SK-N-SH treated with all-trans-retinoic acid at 6 μM for 48 hours (cell line): ENCODE data around the gene ZRSR2.

ENCODE experiments used
- ATAC-seq: fragments of 200-7000 bp; cut with Tn5 transposase; 3 replicates; pipeline ENCODE4 v1.9.1; 2020; ENCODE audit warnings: mild to moderate bottlenecking, moderate library complexity
- ARNTL ChIP-seq: fragments of 450-650 bp; formaldehyde crosslinking; IDR thresholded peaks from 2 replicates; pipeline ENCODE4 v1.5.0; 2020; ENCODE audit warnings: low read depth, mild to moderate bottlenecking, moderate library complexity, borderline replicate concordance
- BACH2 ChIP-seq: fragments of 250-450 bp; sonication (Bioruptor Pico); IDR thresholded peaks from 2 replicates; pipeline ENCODE4 v1.9.0; 2021; ENCODE audit warnings: mild to moderate bottlenecking, borderline replicate concordance
- CSDC2 ChIP-seq: fragments of 250-450 bp; sonication (Bioruptor Pico); IDR thresholded peaks from 2 replicates; pipeline ENCODE4 v1.5.0; 2020; ENCODE audit warnings: mild to moderate bottlenecking, moderate library complexity
- CSRNP3 ChIP-seq: fragments of 250-450 bp; sonication (Bioruptor Pico); IDR thresholded peaks from 2 replicates; pipeline ENCODE4 v1.5.1; 2021; ENCODE audit warnings: mild to moderate bottlenecking, moderate library complexity
- ESRRG ChIP-seq: fragments of 250-450 bp; sonication (Bioruptor Pico); IDR thresholded peaks from 2 replicates; pipeline ENCODE4 v1.6.1; 2021; ENCODE audit warnings: mild to moderate bottlenecking
- GLIS3 ChIP-seq: fragments of 250-450 bp; sonication (Bioruptor Pico); IDR thresholded peaks from 2 replicates; pipeline ENCODE4 v1.5.0; 2020; ENCODE audit warnings: mild to moderate bottlenecking, moderate library complexity
- ISL1 ChIP-seq: fragments of 250-450 bp; sonication (Bioruptor Pico); IDR thresholded peaks from 2 replicates; pipeline ENCODE4 v2.1.2; 2022; ENCODE audit warnings: mild to moderate bottlenecking, moderate library complexity
- OSR1 ChIP-seq: fragments of 250-450 bp; sonication (Bioruptor Pico); IDR thresholded peaks from 2 replicates; pipeline ENCODE4 v1.8.0; 2022; ENCODE audit warnings: moderate library complexity, mild to moderate bottlenecking, inconsistent platforms
- PPARA ChIP-seq: fragments of 250-450 bp; sonication (Bioruptor Pico); IDR thresholded peaks from 2 replicates; pipeline ENCODE4 v1.5.0; 2020; ENCODE audit warnings: mild to moderate bottlenecking, borderline replicate concordance
- SNAI2 ChIP-seq: fragments of 250-450 bp; sonication (Bioruptor Pico); IDR thresholded peaks from 2 replicates; pipeline ENCODE4 v1.5.0; 2020; ENCODE audit warnings: mild to moderate bottlenecking, moderate library complexity
- TCF4 ChIP-seq: fragments of 250-450 bp; sonication (Bioruptor Pico); IDR thresholded peaks from 2 replicates; pipeline ENCODE4 v1.8.0; 2021; ENCODE audit warnings: mild to moderate bottlenecking, moderate library complexity, borderline replicate concordance
- TOX ChIP-seq: fragments of 250-450 bp; sonication (Bioruptor Pico); IDR thresholded peaks from 2 replicates; pipeline ENCODE4 v1.8.0; 2021; ENCODE audit warnings: mild to moderate bottlenecking, moderate library complexity, borderline replicate concordance
- TSHZ2 ChIP-seq: fragments of 250-450 bp; sonication (Bioruptor Pico); IDR thresholded peaks from 2 replicates; pipeline ENCODE4 v1.5.0; 2020; ENCODE audit warnings: mild to moderate bottlenecking, moderate library complexity
- ZC3H10 ChIP-seq: fragments of 250-450 bp; sonication (Bioruptor Pico); IDR thresholded peaks from 2 replicates; pipeline ENCODE4 v1.5.1; 2021; ENCODE audit warnings: mild to moderate bottlenecking, moderate library complexity
- ZFP3 ChIP-seq: fragments of 250-450 bp; sonication (Bioruptor Pico); IDR thresholded peaks from 2 replicates; pipeline ENCODE4 v1.5.0; 2020; ENCODE audit warnings: mild to moderate bottlenecking, moderate library complexity
- ZFP30 ChIP-seq: fragments of 450-650 bp; formaldehyde crosslinking; IDR thresholded peaks from 2 replicates; pipeline ENCODE4 v1.5.0; 2022; ENCODE audit warnings: mild to moderate bottlenecking, moderate library complexity
- ZNF565 ChIP-seq: fragments of 450-650 bp; formaldehyde crosslinking; conservative IDR thresholded peaks from 2 replicates; pipeline ENCODE4 v1.5.0; 2020; ENCODE audit warnings: low read depth, mild to moderate bottlenecking, moderate library complexity
- ZNF70 ChIP-seq: fragments of 450-650 bp; formaldehyde crosslinking; IDR thresholded peaks from 2 replicates; pipeline ENCODE4 v1.5.0; 2020; ENCODE audit warnings: mild to moderate bottlenecking, moderate library complexity
- ZNF8 ChIP-seq: fragments of 450-650 bp; formaldehyde crosslinking; IDR thresholded peaks from 2 replicates; pipeline ENCODE4 v1.5.0; 2020; ENCODE audit warnings: mild to moderate bottlenecking, moderate library complexity
- TF ChIP-seq, protein P1 (sequence below): fragments of 250-450 bp; sonication (Bioruptor Pico); IDR thresholded peaks from 2 replicates; pipeline ENCODE4 v1.8.0; 2020; ENCODE audit warnings: mild to moderate bottlenecking, moderate library complexity, borderline replicate concordance
- TF ChIP-seq, protein P2 (sequence below): fragments of 250-450 bp; sonication (Bioruptor Pico); IDR thresholded peaks from 2 replicates; pipeline ENCODE4 v1.5.1; 2020; ENCODE audit warnings: low read depth, mild to moderate bottlenecking, moderate library complexity

Gene ZRSR2

DNA sequence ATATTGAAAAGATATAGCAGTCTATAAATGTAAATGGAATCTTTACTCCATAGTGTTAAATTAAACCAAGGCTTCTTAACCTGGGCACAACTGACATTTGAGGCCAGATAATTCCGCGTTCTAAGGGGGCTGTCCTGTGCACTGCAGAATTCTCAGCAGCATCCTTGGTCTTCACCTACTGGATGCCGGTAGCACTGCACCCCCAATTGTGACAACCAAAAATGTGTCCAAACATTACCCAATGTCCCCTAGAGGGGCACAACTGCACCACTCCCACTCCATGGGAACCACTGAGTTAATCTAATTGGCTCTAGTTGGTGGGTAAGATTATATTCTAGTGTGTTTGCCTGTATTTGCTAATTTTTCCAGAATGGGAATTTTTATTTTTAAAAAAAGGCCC, 47.7 kb downstream of the ZRSR2 start:
- no peak for TF ChIP-seq ZC3H10 (CRISPR knock-in tag)
- TF ChIP-seq ZNF70 (CRISPR knock-in tag), result no peak
- TF ChIP-seq, protein P1, sequence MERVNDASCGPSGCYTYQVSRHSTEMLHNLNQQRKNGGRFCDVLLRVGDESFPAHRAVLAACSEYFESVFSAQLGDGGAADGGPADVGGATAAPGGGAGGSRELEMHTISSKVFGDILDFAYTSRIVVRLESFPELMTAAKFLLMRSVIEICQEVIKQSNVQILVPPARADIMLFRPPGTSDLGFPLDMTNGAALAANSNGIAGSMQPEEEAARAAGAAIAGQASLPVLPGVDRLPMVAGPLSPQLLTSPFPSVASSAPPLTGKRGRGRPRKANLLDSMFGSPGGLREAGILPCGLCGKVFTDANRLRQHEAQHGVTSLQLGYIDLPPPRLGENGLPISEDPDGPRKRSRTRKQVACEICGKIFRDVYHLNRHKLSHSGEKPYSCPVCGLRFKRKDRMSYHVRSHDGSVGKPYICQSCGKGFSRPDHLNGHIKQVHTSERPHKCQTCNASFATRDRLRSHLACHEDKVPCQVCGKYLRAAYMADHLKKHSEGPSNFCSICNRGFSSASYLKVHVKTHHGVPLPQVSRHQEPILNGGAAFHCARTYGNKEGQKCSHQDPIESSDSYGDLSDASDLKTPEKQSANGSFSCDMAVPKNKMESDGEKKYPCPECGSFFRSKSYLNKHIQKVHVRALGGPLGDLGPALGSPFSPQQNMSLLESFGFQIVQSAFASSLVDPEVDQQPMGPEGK (CRISPR knock-in tag), result no peak
- no peak for TF ChIP-seq CSRNP3 (CRISPR knock-in tag)
- no peak for TF ChIP-seq GLIS3 (CRISPR knock-in tag)
- TF ChIP-seq ISL1 (CRISPR knock-in tag), result no peak
- no peak for TF ChIP-seq ARNTL
- TF ChIP-seq PPARA (CRISPR knock-in tag), result no peak
- TF ChIP-seq ZFP30 (CRISPR knock-in tag), result no peak
- no peak for TF ChIP-seq OSR1 (CRISPR knock-in tag)
- no peak for TF ChIP-seq TOX (CRISPR knock-in tag)
- TF ChIP-seq TSHZ2 (CRISPR knock-in tag), result no peak
- no peak for TF ChIP-seq ZFP3 (CRISPR knock-in tag)
- TF ChIP-seq ESRRG (CRISPR knock-in tag), result no peak
- no peak for TF ChIP-seq BACH2 (CRISPR knock-in tag)
- TF ChIP-seq, protein P2, sequence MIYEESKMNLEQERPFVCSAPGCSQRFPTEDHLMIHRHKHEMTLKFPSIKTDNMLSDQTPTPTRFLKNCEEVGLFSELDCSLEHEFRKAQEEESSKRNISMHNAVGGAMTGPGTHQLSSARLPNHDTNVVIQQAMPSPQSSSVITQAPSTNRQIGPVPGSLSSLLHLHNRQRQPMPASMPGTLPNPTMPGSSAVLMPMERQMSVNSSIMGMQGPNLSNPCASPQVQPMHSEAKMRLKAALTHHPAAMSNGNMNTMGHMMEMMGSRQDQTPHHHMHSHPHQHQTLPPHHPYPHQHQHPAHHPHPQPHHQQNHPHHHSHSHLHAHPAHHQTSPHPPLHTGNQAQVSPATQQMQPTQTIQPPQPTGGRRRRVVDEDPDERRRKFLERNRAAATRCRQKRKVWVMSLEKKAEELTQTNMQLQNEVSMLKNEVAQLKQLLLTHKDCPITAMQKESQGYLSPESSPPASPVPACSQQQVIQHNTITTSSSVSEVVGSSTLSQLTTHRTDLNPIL (CRISPR knock-in tag), result no peak
- TF ChIP-seq SNAI2 (CRISPR knock-in tag), result no peak
- TF ChIP-seq TCF4 (CRISPR knock-in tag), result no peak
- TF ChIP-seq ZNF565 (CRISPR knock-in tag), result no peak
- TF ChIP-seq ZNF8 (CRISPR knock-in tag), result no peak
- ATAC-seq, result peak; percentile 47; the same call in 2 of the 3 replicates

- TF ChIP-seq ZC3H10 (CRISPR knock-in tag), result no peak
- TF ChIP-seq, all 23 proteins: peak for 0
- no peak for ATAC-seq
Observed at GRCh38 chrX:15841853-15842516, 51.7 kb downstream of the ZRSR2 start.

- ATAC-seq, result no peak
- no peak for TF ChIP-seq GLIS3 (CRISPR knock-in tag)
- TF ChIP-seq ESRRG (CRISPR knock-in tag), result no peak
- TF ChIP-seq ARNTL, result no peak
- no peak for TF ChIP-seq SNAI2 (CRISPR knock-in tag)
- no peak for TF ChIP-seq ISL1 (CRISPR knock-in tag)
- no peak for TF ChIP-seq ZNF8 (CRISPR knock-in tag)
- no peak for TF ChIP-seq ZFP3 (CRISPR knock-in tag)
- no peak for TF ChIP-seq CSRNP3 (CRISPR knock-in tag)
- no peak for TF ChIP-seq OSR1 (CRISPR knock-in tag)
- TF ChIP-seq BACH2 (CRISPR knock-in tag), result no peak
- TF ChIP-seq ZC3H10 (CRISPR knock-in tag), result no peak
- TF ChIP-seq ZFP30 (CRISPR knock-in tag), result no peak
- TF ChIP-seq ZNF565 (CRISPR knock-in tag), result no peak
- no peak for TF ChIP-seq TSHZ2 (CRISPR knock-in tag)
- TF ChIP-seq, protein P2 (CRISPR knock-in tag), result no peak
- no peak for TF ChIP-seq TOX (CRISPR knock-in tag)
- no peak for TF ChIP-seq CSDC2 (CRISPR knock-in tag)
- TF ChIP-seq TCF4 (CRISPR knock-in tag), result no peak
Observed at GRCh38 chrX:15843960-15844359, 53.7 kb downstream of the ZRSR2 start.
